DOHH2 (cell line): ENCODE measurements around the gene CLK4.

Experiments used
- H3F3A ChIP-seq: fragments of 200-600 bp; sonication (generic), shearing (Covaris generic); 2 replicates; pipeline ENCODE4 v1.6.0; 2016; ENCODE audit warnings: antibody characterized with exemption, mild to moderate bottlenecking; ENCODE audit not compliant: control insufficient read depth, insufficient read depth
- H3K27ac ChIP-seq: fragments of 200-600 bp; sonication (generic); 2 replicates; pipeline ENCODE4 v1.5.1; 2014; ENCODE audit warnings: low read depth, mild to moderate bottlenecking, low read length, moderate library complexity
- H3K27me3 ChIP-seq: fragments of 200-600 bp; sonication (generic); 2 replicates; pipeline ENCODE4 v1.6.1; 2014; ENCODE audit warnings: mild to moderate bottlenecking, low read length, mixed read lengths; ENCODE audit not compliant: control insufficient read depth
- H3K36me3 ChIP-seq: fragments of 200-600 bp; sonication (generic); 2 replicates; pipeline ENCODE4 v1.6.1; 2014; ENCODE audit warnings: mild to moderate bottlenecking, low read length, moderate library complexity, mixed read lengths; ENCODE audit not compliant: control insufficient read depth
- H3K4me1 ChIP-seq: fragments of 200-600 bp; sonication (generic); 2 replicates; pipeline ENCODE4 v1.6.1; 2014; ENCODE audit warnings: mild to moderate bottlenecking, low read length, mixed read lengths; ENCODE audit not compliant: control insufficient read depth
- H3K4me2 ChIP-seq: fragments of 200-600 bp; sonication (generic); 2 replicates; pipeline ENCODE4 v1.6.0; 2014; ENCODE audit warnings: mild to moderate bottlenecking, low read length, moderate library complexity
- H3K4me3 ChIP-seq: fragments of 200-600 bp; sonication (generic); 2 replicates; pipeline ENCODE4 v1.5.1; 2014; ENCODE audit warnings: mild to moderate bottlenecking, low read length, mixed read lengths
- H3K79me2 ChIP-seq: fragments of 200-600 bp; sonication (generic); 2 replicates; pipeline ENCODE4 v1.6.1; 2014; ENCODE audit warnings: mild to moderate bottlenecking, low read length, mixed read lengths; ENCODE audit not compliant: control insufficient read depth
- H3K9me2 ChIP-seq: fragments of 200-600 bp; sonication (generic); replicated peaks from 2 replicates; pipeline ENCODE4 v1.6.1; 2014; ENCODE audit warnings: mild to moderate bottlenecking, low read length, mixed read lengths; ENCODE audit not compliant: control insufficient read depth
- H3K9me3 ChIP-seq: fragments of 200-600 bp; sonication (generic); 2 replicates; pipeline ENCODE4 v1.6.1; 2014; ENCODE audit warnings: antibody characterized with exemption, low read length, mixed read lengths; ENCODE audit not compliant: control insufficient read depth, insufficient read depth
- H4K20me1 ChIP-seq: fragments of 200-600 bp; sonication (generic); 2 replicates; pipeline ENCODE4 v1.6.0; 2014; ENCODE audit warnings: low read depth, mild to moderate bottlenecking, antibody characterized with exemption, low read length, moderate library complexity; ENCODE audit not compliant: control insufficient read depth, insufficient read depth
- CTCF ChIP-seq: fragments of 200-600 bp; sonication (generic); IDR thresholded peaks from one replicate; pipeline ENCODE4 v1.5.1; 2014; ENCODE audit warnings: antibody characterized with exemption, mild to moderate bottlenecking, low read depth, low read length; ENCODE audit not compliant: poor library complexity, severe bottlenecking
- EZH2phosphoT487 ChIP-seq: fragments of 200-600 bp; sonication (generic); IDR thresholded peaks from 2 replicates; pipeline ENCODE4 v1.6.1; 2017; ENCODE audit warnings: borderline replicate concordance, mild to moderate bottlenecking, antibody characterized with exemption, low read length, moderate library complexity, mixed read lengths

CLK4 gene

DNA sequence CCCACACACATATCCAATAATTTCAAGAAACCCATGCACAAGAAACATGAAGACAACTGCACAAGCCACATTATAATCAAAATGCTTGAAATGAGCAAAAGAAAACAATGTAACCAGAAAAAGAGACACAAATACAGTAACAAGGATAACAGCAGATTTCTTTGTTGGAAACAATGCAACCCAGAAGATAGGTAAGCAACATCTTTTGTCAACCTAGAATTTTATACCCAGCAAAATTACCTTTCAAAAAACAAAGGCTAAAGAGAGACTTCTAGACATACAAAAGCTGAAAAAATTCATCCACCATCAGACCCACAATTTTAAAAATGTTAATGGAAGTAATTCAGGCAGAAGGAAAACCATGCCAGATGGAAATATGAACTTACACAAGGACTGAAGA, 31.7 kb downstream of the CLK4 start:
- no peaks in the 10 kb centered on the region for H3K79me2 ChIP-seq
- H3K4me2 ChIP-seq = no peak overlapping the region
- H3K27me3 ChIP-seq = no peaks in the 10 kb centered on the region
- no peak overlapping the region for H3K27ac ChIP-seq
- peaks cover 18% of the 10 kb centered on the region for H3K36me3 ChIP-seq
- H3K9me3 ChIP-seq = peaks cover 23% of the 10 kb centered on the region
- H3F3A ChIP-seq = peaks cover 3% of the 10 kb centered on the region; the same call in 1 of the 2 replicates
- no peaks in the 10 kb centered on the region for H3K9me2 ChIP-seq
- no peak overlapping the region for H3K4me3 ChIP-seq
- H4K20me1 ChIP-seq = no peaks in the 10 kb centered on the region
- TF ChIP-seq CTCF (no peak), EZH2phosphoT487 (no peak)
- H3K4me1 ChIP-seq = no peaks in the 10 kb centered on the region

- no peaks in the 10 kb centered on the region for H3K36me3 ChIP-seq
- no peak overlapping the region for H3K4me2 ChIP-seq
- H3K79me2 ChIP-seq = no peaks in the 10 kb centered on the region
- H3K4me3 ChIP-seq = no peak overlapping the region
- no peaks in the 10 kb centered on the region for H4K20me1 ChIP-seq
- peaks cover 14% of the 10 kb centered on the region for H3K9me3 ChIP-seq
- no peaks in the 10 kb centered on the region for H3K27me3 ChIP-seq
- no peaks in the 10 kb centered on the region for H3K9me2 ChIP-seq
- no peaks in the 10 kb centered on the region for H3F3A ChIP-seq
- TF ChIP-seq CTCF (no peak), EZH2phosphoT487 (no peak)
- no peak overlapping the region for H3K27ac ChIP-seq
- H3K4me1 ChIP-seq = no peaks in the 10 kb centered on the region
Observed at GRCh38 chr5:178590924-178591423, 35.9 kb downstream of the CLK4 start.

- Histone ChIP-seq H3K79me2 (no peaks in the 10 kb centered on the region), H3K4me1 (no peaks in the 10 kb centered on the region), H3K4me3 (no peak within 1 kb of the TSS), H3K36me3 (no peaks in the 10 kb centered on the region), H3K9me2 (no peaks in the 10 kb centered on the region), H4K20me1 (no peaks in the 10 kb centered on the region), H3F3A (no peaks in the 10 kb centered on the region), H3K9me3 (peaks cover 12% of the 10 kb centered on the region; the same call in 1 of the 2 replicates), H3K27me3 (no peaks in the 10 kb centered on the region), H3K4me2 (no peak within 1 kb of the TSS), H3K27ac (no peak within 1 kb of the TSS)
- TF ChIP-seq CTCF = no peak
- no peak for TF ChIP-seq EZH2phosphoT487
Observed at GRCh38 chr5:178590141-178590923, 36.5 kb downstream of the CLK4 start, which contains the start of gene COL23A1. Gene COL23A1 (minus strand): TSS chr5:178590393.
